Uterus (tissue), 4 donors: ENCODE results near the gene HDGFL2. TPM values are rescaled to one million over a fixed set of nuclear protein-coding genes. Genes with fewer than 3 reads are reported as not detected.

Experiments used
- DNase-seq, 2 donors: peaks; one replicate each; pipeline ENCODE4 v3.0.0-alpha.2; 2019 to 2020
- H3K27ac ChIP-seq, 2 donors: fragments of 200-600 bp; sonication (generic); 1 replicate in 1 of 2; 2 replicates in 1 of 2; pipeline ENCODE4 v1.5.1; 2016 to 2018
- H3K27me3 ChIP-seq, 2 donors: fragments of 200-600 bp; sonication (generic); one replicate each; pipeline ENCODE4 v1.5.1; 2018 to 2019; ENCODE audit warnings: control low read depth in 1 of 2
- H3K36me3 ChIP-seq, 2 donors: fragments of 200-600 bp; sonication (generic); one replicate each; pipeline ENCODE4 v1.5.1; 2019; ENCODE audit warnings: control low read depth in 1 of 2
- H3K4me1 ChIP-seq, 2 donors: fragments of 200-600 bp; sonication (generic); one replicate each; pipeline ENCODE4 v1.5.1; 2018 to 2019; ENCODE audit warnings: control low read depth in 1 of 2
- H3K4me3 ChIP-seq, 2 donors: fragments of 200-600 bp; sonication (generic); 1 replicate in 1 of 2; 2 replicates in 1 of 2; pipeline ENCODE4 v1.5.1; 2018 to 2019; ENCODE audit warnings: mild to moderate bottlenecking in 1 of 2
- H3K9me3 ChIP-seq, 2 donors: fragments of 200-600 bp; sonication (generic); one replicate each; pipeline ENCODE4 v1.5.1; 2019; ENCODE audit warnings: control low read depth in 1 of 2
- POLR2A ChIP-seq, 2 donors: fragments of 450-650 bp; IDR thresholded peaks; one replicate each; pipeline ENCODE4 v1.6.1; 2016; ENCODE audit warnings: antibody characterized with exemption in 2 of 2, mild to moderate bottlenecking in 1 of 2, moderate library complexity in 1 of 2
- intact Hi-C: fragments of 100-400 bp; cut with DNase I; formaldehyde crosslinking; loops from one replicate; pipeline ENCODE4 v1.15.1; 2023; ENCODE audit warnings: low total_unique reads
- total RNA-seq, 4 donors: library from RNA; depleted of rRNA in 3 of 4; stranded (reverse); fragments of >200 nt in 3 of 4; gene quantifications; one replicate each; pipeline versions ENCODE4 v1.1.0 to v1.2.4, GENCODE V29; 2014 to 2023
- TF ChIP-seq, protein P1 (sequence below), 4 experiments: fragments of 200-600 bp in 2 of 4; fragments of 450-650 bp in 2 of 4; sonication (generic) in 2 of 4; IDR thresholded peaks; one replicate each; pipeline ENCODE4 v1.5.1; 2016 to 2019; ENCODE audit warnings: antibody characterized with exemption in 4 of 4, mild to moderate bottlenecking in 2 of 4, moderate library complexity in 1 of 4
- donor health status: DM: yes; HTN: yes; CAD: no.

HDGFL2 gene
- total RNA-seq, 4 donors from 2014 or later, result 8.5 to 65.8 (median 34.8) TPM

- Histone ChIP-seq H3K27ac (no peak overlapping the region), H3K36me3 (no peaks in the 10 kb centered on the region), H3K4me1 (peaks cover 0 to 22% of the 10 kb centered on the region in 2 donors), H3K27me3 (no peaks in the 10 kb centered on the region), H3K4me3 (no peak overlapping the region), H3K9me3 (no peaks in the 10 kb centered on the region)
- DNase-seq, result no peak
- TF ChIP-seq POLR2A (IDR thresholded peaks at IDR 0.05), result no peak
- TF ChIP-seq, protein P1, sequence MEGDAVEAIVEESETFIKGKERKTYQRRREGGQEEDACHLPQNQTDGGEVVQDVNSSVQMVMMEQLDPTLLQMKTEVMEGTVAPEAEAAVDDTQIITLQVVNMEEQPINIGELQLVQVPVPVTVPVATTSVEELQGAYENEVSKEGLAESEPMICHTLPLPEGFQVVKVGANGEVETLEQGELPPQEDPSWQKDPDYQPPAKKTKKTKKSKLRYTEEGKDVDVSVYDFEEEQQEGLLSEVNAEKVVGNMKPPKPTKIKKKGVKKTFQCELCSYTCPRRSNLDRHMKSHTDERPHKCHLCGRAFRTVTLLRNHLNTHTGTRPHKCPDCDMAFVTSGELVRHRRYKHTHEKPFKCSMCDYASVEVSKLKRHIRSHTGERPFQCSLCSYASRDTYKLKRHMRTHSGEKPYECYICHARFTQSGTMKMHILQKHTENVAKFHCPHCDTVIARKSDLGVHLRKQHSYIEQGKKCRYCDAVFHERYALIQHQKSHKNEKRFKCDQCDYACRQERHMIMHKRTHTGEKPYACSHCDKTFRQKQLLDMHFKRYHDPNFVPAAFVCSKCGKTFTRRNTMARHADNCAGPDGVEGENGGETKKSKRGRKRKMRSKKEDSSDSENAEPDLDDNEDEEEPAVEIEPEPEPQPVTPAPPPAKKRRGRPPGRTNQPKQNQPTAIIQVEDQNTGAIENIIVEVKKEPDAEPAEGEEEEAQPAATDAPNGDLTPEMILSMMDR (IDR thresholded peaks at IDR 0.05), result no peak
- intact Hi-C loops, result no loop called here
These were observed 18.6 kb upstream of the HDGFL2 start for GRCh38 chr19:4453232-4454179.

- Histone ChIP-seq H3K27ac (peak overlapping the region; percentile 95 to 99), H3K36me3 (no peaks in the 10 kb centered on the region), H3K27me3 (no peaks in the 10 kb centered on the region), H3K4me1 (peaks cover 0 to 22% of the 10 kb centered on the region in 2 donors), H3K4me3 (peak overlapping the region; percentile 23 to 91), H3K9me3 (no peaks in the 10 kb centered on the region)
- no peak for TF ChIP-seq POLR2A (IDR thresholded peaks at IDR 0.05)
- TF ChIP-seq, protein P1 (IDR thresholded peaks at IDR 0.05), result no peak
- intact Hi-C loops, result no loop called here
- peak; percentile 69 to 75 for DNase-seq
These were observed 17.1 kb upstream of the HDGFL2 start for GRCh38 chr19:4454747-4455718.

GRCh38 chr19:4455719-4456475, 16.2 kb upstream of the HDGFL2 start:
- DNase-seq, result peak; percentile 88
- H3K4me1 ChIP-seq, result peaks cover 0 to 22% of the 10 kb centered on the region in 2 donors
- intact Hi-C loops, result no loop called here
- peak overlapping the region; percentile 88 to 91 for H3K4me3 ChIP-seq
- no peaks in the 10 kb centered on the region for H3K27me3 ChIP-seq
- H3K27ac ChIP-seq, result peak overlapping the region; percentile 95 to 99
- no peaks in the 10 kb centered on the region for H3K36me3 ChIP-seq
- TF ChIP-seq, protein P1 (IDR thresholded peaks at IDR 0.05), result peak in 2 of 4 experiments; percentile 10 to 20
- TF ChIP-seq POLR2A (IDR thresholded peaks at IDR 0.05), result no peak
- H3K9me3 ChIP-seq, result no peaks in the 10 kb centered on the region

DNA sequence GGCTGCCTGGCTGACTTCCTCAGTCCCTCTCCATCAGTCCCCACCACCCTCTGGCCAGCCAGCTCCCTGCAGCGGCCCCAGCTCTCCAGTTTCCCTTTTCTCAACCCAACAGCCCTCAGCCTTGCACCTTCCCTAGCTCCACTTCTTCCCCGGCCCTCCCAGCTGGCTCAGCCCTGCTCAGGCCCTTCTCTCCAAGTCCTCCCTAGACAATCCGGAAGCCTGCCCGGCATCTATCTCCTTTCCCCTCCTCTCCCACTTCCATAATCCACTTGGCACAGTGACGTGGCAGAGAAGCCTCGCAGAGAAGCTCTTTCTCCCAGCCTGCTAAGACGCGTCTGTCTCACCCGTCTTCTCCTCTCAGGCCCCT, 15.6 kb upstream of the HDGFL2 start:
- Histone ChIP-seq H3K4me3 (peak overlapping the region; percentile 88 to 91), H3K36me3 (no peaks in the 10 kb centered on the region), H3K27ac (peak overlapping the region; percentile 95 to 99), H3K4me1 (peaks cover 0 to 22% of the 10 kb centered on the region in 2 donors), H3K9me3 (no peaks in the 10 kb centered on the region), H3K27me3 (no peaks in the 10 kb centered on the region)
- DNase-seq, result no peak
- intact Hi-C loops, result no loop called here
- no peak for TF ChIP-seq POLR2A (IDR thresholded peaks at IDR 0.05)
- TF ChIP-seq, protein P1 (IDR thresholded peaks at IDR 0.05), result no peak
